HCT116 (cell line): ENCODE measurements around the gene NFIB. TPM values are rescaled to one million over a fixed set of nuclear protein-coding genes. Genes with fewer than 3 reads are reported as not detected.

Source experiments
- ATAC-seq: fragments of 200-7000 bp; cut with Tn5 transposase; 2 replicates; pipeline ENCODE4 v1.9.1; 2020; ENCODE audit warnings: mild to moderate bottlenecking, moderate library complexity
- BruUV-seq: library from RNA; stranded (reverse); fragments of 400-500 nt; replicated peaks from 2 replicates; lab custom pipeline; 2021; lab: Mats Ljungman, UMichigan
- CTCF ChIA-PET: fragments of 300-600 bp; sonication (Branson Sonifier 250); formaldehyde crosslinking; loops from one replicate; lab custom pipeline; 2021; ENCODE audit warnings: antibody characterized with exemption; lab: Charles Lee
- POLR2A ChIA-PET: fragments of 300-600, 350-600 bp; sonication (Branson Sonifier 250); formaldehyde crosslinking; loops from one replicate; lab custom pipeline; 2021; ENCODE audit warnings: antibody characterized with exemption; lab: Charles Lee
- RAD21 ChIA-PET, 2 experiments: fragments of 300-600 bp; sonication (Branson Sonifier 250); formaldehyde crosslinking; loops; one replicate each; lab custom pipeline; 2023; ENCODE audit warnings: low total read pairs in 2 of 2; ENCODE audit not compliant: uncharacterized antibody in 2 of 2, unreplicated experiment in 2 of 2, low non-redundant PET in 1 of 2; lab: Charles Lee
- DNase-seq: peaks from one replicate; pipeline ENCODE4 v3.0.0-alpha.2; 2010; ENCODE audit warnings: low read depth, low spot score
- H2AFZ ChIP-seq: fragments of 200-600 bp; shearing (Covaris generic), sonication (generic); 2 replicates; pipeline ENCODE4 v1.6.1; 2017; ENCODE audit warnings: low read depth, mixed run types, mixed read lengths, antibody characterized with exemption, low read length; ENCODE audit not compliant: poor library complexity, severe bottlenecking
- H3K27ac ChIP-seq: 2 replicates; pipeline ENCODE4 v1.5.1; 2012; ENCODE audit warnings: low read depth, low read length
- H3K27me3 ChIP-seq: fragments of 200-600 bp; sonication (generic); 2 replicates; pipeline ENCODE4 v1.6.1; 2016; ENCODE audit warnings: mixed run types, low read length, mixed read lengths; ENCODE audit not compliant: insufficient read depth
- H3K36me3 ChIP-seq, 2 experiments: fragments of 200-500 bp in 1 of 2; fragments of 200-600 bp in 1 of 2; sonication (Bioruptor generic) in 1 of 2; sonication (generic) in 1 of 2; 2 replicates each; pipeline versions ENCODE4 v1.5.1 to v1.6.1; 2014 to 2016; ENCODE audit warnings: low read length in 2 of 2, inconsistent platforms in 1 of 2, mixed read lengths in 1 of 2, mixed run types in 1 of 2; ENCODE audit not compliant: insufficient read depth in 2 of 2, control insufficient read depth in 1 of 2
- H3K4me1 ChIP-seq, 2 experiments: fragments of 200-600 bp in 1 of 2; sonication (generic) in 1 of 2; 2 replicates each; pipeline versions ENCODE4 v1.5.1 to v1.6.1; 2012 to 2017; ENCODE audit warnings: low read length in 2 of 2, inconsistent platforms in 1 of 2, mild to moderate bottlenecking in 1 of 2, mixed read lengths in 1 of 2, mixed run types in 1 of 2, moderate library complexity in 1 of 2; ENCODE audit not compliant: insufficient read depth in 2 of 2, control insufficient read depth in 1 of 2
- H3K4me2 ChIP-seq: fragments of 200-600 bp; sonication (generic); 2 replicates; pipeline ENCODE4 v1.6.1; 2017; ENCODE audit warnings: mixed run types, low read length, mixed read lengths
- H3K4me3 ChIP-seq, 2 experiments: fragments of 200-600 bp in 1 of 2; sonication (generic) in 1 of 2; replicated peaks in 1 of 2; 2 replicates each; pipeline ENCODE4 v1.5.1; 2011 to 2016; ENCODE audit warnings: low read length in 2 of 2, control low read depth in 1 of 2, low read depth in 1 of 2, mild to moderate bottlenecking in 1 of 2, mixed read lengths in 1 of 2, mixed run types in 1 of 2
- H3K79me2 ChIP-seq: fragments of 200-600 bp; sonication (generic); 2 replicates; pipeline ENCODE4 v1.6.1; 2017; ENCODE audit warnings: mild to moderate bottlenecking, mixed run types, low read length, moderate library complexity, mixed read lengths; ENCODE audit not compliant: insufficient read depth
- H3K9ac ChIP-seq: fragments of 200-600 bp; sonication (generic); 2 replicates; pipeline ENCODE4 v1.6.1; 2016; ENCODE audit warnings: low read length, mixed read lengths
- H3K9me2 ChIP-seq: fragments of 200-600 bp; sonication (generic), shearing (Covaris generic); 2 replicates; pipeline ENCODE4 v1.6.1; 2017; ENCODE audit warnings: mixed run types, mild to moderate bottlenecking, moderate library complexity; ENCODE audit not compliant: insufficient read depth
- H3K9me3 ChIP-seq, 2 experiments: fragments of 200-500 bp in 1 of 2; fragments of 200-600 bp in 1 of 2; sonication (Bioruptor generic) in 1 of 2; sonication (generic) in 1 of 2; 2 replicates each; pipeline ENCODE4 v1.6.1; 2014 to 2017; ENCODE audit warnings: low read length in 2 of 2, mixed read lengths in 2 of 2, inconsistent platforms in 1 of 2, low read depth in 1 of 2, mild to moderate bottlenecking in 1 of 2, mixed run types in 1 of 2, moderate library complexity in 1 of 2; ENCODE audit not compliant: control insufficient read depth in 1 of 2, insufficient read depth in 1 of 2
- H4K20me1 ChIP-seq: fragments of 200-600 bp; sonication (generic), shearing (Covaris generic); 2 replicates; pipeline ENCODE4 v1.6.1; 2017; ENCODE audit warnings: mixed run types, mild to moderate bottlenecking, moderate library complexity; ENCODE audit not compliant: insufficient read depth
- CBX3 ChIP-seq: IDR thresholded peaks from 2 replicates; pipeline ENCODE4 v1.6.1; 2012; ENCODE audit warnings: low read depth
- EGR1 ChIP-seq: IDR thresholded peaks from 2 replicates; pipeline ENCODE4 v1.6.1; 2012; ENCODE audit warnings: low read depth
- EZH2 ChIP-seq: fragments of 200-600 bp; sonication (generic); IDR thresholded peaks from 2 replicates; pipeline ENCODE4 v1.6.1; 2017; ENCODE audit warnings: antibody characterized with exemption, mixed run types
- JUND ChIP-seq: IDR thresholded peaks from 2 replicates; pipeline ENCODE4 v1.6.1; 2012
- POLR2AphosphoS5 ChIP-seq: IDR thresholded peaks from 2 replicates; pipeline ENCODE4 v1.6.1; 2011; ENCODE audit warnings: mild to moderate bottlenecking, low read depth, low read length, moderate library complexity
- SIN3A ChIP-seq: IDR thresholded peaks from 2 replicates; pipeline ENCODE4 v1.6.1; 2012; ENCODE audit warnings: low read depth
- SRF ChIP-seq: IDR thresholded peaks from 2 replicates; pipeline ENCODE4 v1.6.1; 2012; ENCODE audit warnings: low read depth
- ZFX ChIP-seq: fragments of 450-650 bp; IDR thresholded peaks from 2 replicates; pipeline ENCODE4 v1.6.1; 2017
- ZNF274 ChIP-seq: fragments of 200-500 bp; sonication (Bioruptor generic); IDR thresholded peaks from 2 replicates; pipeline ENCODE4 v1.6.1; 2014; ENCODE audit warnings: mild to moderate bottlenecking, low read depth, low read length, inconsistent platforms
- intact Hi-C: fragments of 100-400 bp; cut with micrococcal nuclease; formaldehyde crosslinking; loops from 2 replicates; pipeline ENCODE4 v1.10.0; 2022
- total RNA-seq: library from RNA; stranded (reverse); gene quantifications from one replicate; pipeline ENCODE4 v1.2.1, GENCODE V29; 2021; ENCODE audit not compliant: unreplicated experiment
- TF ChIP-seq, protein P1 (sequence below): IDR thresholded peaks from 2 replicates; pipeline ENCODE4 v1.6.1; 2012
- TF ChIP-seq, protein P2 (sequence below), 3 experiments: fragments of 200-600 bp in 1 of 3; sonication (generic) in 1 of 3; IDR thresholded peaks in 2 of 3; conservative IDR thresholded peaks in 1 of 3; 2 replicates each; pipeline ENCODE4 v1.5.1; 2012 to 2017; ENCODE audit warnings: low read depth in 2 of 3, low read length in 2 of 3, antibody characterized with exemption in 1 of 3, borderline replicate concordance in 1 of 3, control low read depth in 1 of 3, mild to moderate bottlenecking in 1 of 3, mixed read lengths in 1 of 3, mixed run types in 1 of 3, moderate library complexity in 1 of 3; ENCODE audit not compliant: insufficient read depth in 1 of 3
- TF ChIP-seq, protein P3 (sequence below): IDR thresholded peaks from 2 replicates; pipeline ENCODE4 v1.6.1; 2011; ENCODE audit warnings: mild to moderate bottlenecking, low read length, moderate library complexity; ENCODE audit not compliant: insufficient replicate concordance; ENCODE audit errors: extremely low read depth
- TF ChIP-seq, protein P4 (sequence below): IDR thresholded peaks from 2 replicates; pipeline ENCODE4 v1.6.1; 2012; ENCODE audit warnings: low read depth

Gene NFIB
- total RNA-seq, 1 experiment from 2014 or later: 6.6 TPM

DNA sequence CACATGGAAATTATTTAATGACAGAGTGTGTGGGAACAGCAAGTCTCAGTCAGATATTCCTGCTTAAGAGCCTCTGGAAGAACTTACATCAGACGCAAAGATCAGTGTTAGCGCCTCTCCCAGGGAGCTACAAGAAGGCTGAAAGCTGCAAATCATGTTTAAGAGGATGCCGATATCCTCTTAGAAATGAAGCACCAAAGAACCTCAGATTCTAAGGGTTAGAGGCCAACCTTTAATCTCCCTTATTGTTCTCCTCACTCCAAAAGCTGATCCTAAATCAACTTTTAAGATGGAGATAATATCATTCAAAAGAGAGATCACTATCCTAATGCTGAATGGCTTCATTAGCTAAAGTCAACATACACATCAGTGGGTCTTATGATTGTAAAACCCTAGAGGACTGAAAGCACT, 160.6 kb downstream of the NFIB start:
- Histone ChIP-seq H3K9ac (no peak overlapping the region), H3K4me2 (no peak overlapping the region), H3K9me2 (no peaks in the 10 kb centered on the region), H3K79me2 (no peaks in the 10 kb centered on the region), H3K27me3 (no peaks in the 10 kb centered on the region), H3K4me1 (no peaks in the 10 kb centered on the region), H3K4me3 (no peak overlapping the region), H3K27ac (no peak overlapping the region), H4K20me1 (no peaks in the 10 kb centered on the region), H3K36me3 (no peaks in the 10 kb centered on the region), H3K9me3 (no peaks in the 10 kb centered on the region), H2AFZ (no peak overlapping the region)
- BruUV-seq: no TSS peak
- ChIA-PET POLR2A (no interaction called here), CTCF (no interaction called here), RAD21 (no interaction called here)
- DNase-seq (no peak), ATAC-seq (no peak)
- TF ChIP-seq ZNF274 (no peak), EZH2 (no peak), POLR2AphosphoS5 (no peak)
- TF ChIP-seq, protein P1, sequence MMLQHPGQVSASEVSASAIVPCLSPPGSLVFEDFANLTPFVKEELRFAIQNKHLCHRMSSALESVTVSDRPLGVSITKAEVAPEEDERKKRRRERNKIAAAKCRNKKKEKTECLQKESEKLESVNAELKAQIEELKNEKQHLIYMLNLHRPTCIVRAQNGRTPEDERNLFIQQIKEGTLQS: no peak
- intact Hi-C loops: no loop called here

DNA sequence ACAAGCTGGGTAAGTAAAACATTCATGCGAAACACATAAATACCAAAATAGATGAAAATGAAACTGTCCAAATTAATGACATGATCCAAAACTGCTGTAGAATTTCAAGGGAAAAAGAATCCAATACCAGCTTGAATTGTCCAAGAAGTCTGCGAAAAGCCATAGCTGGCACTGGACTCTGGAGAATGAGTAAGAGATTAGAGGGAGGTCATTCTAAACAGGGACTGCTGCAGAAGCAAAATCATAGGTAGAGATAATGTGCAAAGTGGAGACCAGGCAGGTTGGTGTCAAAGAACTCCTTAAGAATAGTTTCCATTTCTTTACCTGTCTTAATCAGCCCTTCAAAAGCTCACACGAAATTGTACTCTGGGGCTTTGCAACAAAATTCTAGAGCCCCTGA, 162.5 kb downstream of the NFIB start:
- no TSS peak for BruUV-seq
- Histone ChIP-seq H3K9ac (no peak overlapping the region), H3K4me1 (no peaks in the 10 kb centered on the region), H3K4me2 (no peak overlapping the region), H4K20me1 (no peaks in the 10 kb centered on the region), H3K9me3 (no peaks in the 10 kb centered on the region), H3K36me3 (no peaks in the 10 kb centered on the region), H3K27ac (no peak overlapping the region), H3K27me3 (no peaks in the 10 kb centered on the region), H3K79me2 (no peaks in the 10 kb centered on the region), H3K4me3 (no peak overlapping the region), H2AFZ (no peak overlapping the region), H3K9me2 (no peaks in the 10 kb centered on the region)
- DNase-seq: no peak
- POLR2A ChIA-PET: no interaction called here
- CTCF ChIA-PET: no interaction called here
- RAD21 ChIA-PET: no interaction called here
- TF ChIP-seq, protein P2, sequence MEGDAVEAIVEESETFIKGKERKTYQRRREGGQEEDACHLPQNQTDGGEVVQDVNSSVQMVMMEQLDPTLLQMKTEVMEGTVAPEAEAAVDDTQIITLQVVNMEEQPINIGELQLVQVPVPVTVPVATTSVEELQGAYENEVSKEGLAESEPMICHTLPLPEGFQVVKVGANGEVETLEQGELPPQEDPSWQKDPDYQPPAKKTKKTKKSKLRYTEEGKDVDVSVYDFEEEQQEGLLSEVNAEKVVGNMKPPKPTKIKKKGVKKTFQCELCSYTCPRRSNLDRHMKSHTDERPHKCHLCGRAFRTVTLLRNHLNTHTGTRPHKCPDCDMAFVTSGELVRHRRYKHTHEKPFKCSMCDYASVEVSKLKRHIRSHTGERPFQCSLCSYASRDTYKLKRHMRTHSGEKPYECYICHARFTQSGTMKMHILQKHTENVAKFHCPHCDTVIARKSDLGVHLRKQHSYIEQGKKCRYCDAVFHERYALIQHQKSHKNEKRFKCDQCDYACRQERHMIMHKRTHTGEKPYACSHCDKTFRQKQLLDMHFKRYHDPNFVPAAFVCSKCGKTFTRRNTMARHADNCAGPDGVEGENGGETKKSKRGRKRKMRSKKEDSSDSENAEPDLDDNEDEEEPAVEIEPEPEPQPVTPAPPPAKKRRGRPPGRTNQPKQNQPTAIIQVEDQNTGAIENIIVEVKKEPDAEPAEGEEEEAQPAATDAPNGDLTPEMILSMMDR (IDR thresholded peaks at IDR 0.05 in 2 of 3, conservative IDR thresholded peaks at IDR 0.05 in 1 of 3; ENCODE audit: borderline replicate concordance in 1 of 3, insufficient read depth in 1 of 3, low read depth in 2 of 3, low read length in 2 of 3): no peak
- TF ChIP-seq, protein P3, sequence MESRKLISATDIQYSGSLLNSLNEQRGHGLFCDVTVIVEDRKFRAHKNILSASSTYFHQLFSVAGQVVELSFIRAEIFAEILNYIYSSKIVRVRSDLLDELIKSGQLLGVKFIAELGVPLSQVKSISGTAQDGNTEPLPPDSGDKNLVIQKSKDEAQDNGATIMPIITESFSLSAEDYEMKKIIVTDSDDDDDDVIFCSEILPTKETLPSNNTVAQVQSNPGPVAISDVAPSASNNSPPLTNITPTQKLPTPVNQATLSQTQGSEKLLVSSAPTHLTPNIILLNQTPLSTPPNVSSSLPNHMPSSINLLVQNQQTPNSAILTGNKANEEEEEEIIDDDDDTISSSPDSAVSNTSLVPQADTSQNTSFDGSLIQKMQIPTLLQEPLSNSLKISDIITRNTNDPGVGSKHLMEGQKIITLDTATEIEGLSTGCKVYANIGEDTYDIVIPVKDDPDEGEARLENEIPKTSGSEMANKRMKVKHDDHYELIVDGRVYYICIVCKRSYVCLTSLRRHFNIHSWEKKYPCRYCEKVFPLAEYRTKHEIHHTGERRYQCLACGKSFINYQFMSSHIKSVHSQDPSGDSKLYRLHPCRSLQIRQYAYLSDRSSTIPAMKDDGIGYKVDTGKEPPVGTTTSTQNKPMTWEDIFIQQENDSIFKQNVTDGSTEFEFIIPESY: no peak
- no peak for TF ChIP-seq ZFX
- TF ChIP-seq JUND: no peak
- TF ChIP-seq EGR1: no peak
- no peak for TF ChIP-seq SIN3A
- TF ChIP-seq, protein P4, sequence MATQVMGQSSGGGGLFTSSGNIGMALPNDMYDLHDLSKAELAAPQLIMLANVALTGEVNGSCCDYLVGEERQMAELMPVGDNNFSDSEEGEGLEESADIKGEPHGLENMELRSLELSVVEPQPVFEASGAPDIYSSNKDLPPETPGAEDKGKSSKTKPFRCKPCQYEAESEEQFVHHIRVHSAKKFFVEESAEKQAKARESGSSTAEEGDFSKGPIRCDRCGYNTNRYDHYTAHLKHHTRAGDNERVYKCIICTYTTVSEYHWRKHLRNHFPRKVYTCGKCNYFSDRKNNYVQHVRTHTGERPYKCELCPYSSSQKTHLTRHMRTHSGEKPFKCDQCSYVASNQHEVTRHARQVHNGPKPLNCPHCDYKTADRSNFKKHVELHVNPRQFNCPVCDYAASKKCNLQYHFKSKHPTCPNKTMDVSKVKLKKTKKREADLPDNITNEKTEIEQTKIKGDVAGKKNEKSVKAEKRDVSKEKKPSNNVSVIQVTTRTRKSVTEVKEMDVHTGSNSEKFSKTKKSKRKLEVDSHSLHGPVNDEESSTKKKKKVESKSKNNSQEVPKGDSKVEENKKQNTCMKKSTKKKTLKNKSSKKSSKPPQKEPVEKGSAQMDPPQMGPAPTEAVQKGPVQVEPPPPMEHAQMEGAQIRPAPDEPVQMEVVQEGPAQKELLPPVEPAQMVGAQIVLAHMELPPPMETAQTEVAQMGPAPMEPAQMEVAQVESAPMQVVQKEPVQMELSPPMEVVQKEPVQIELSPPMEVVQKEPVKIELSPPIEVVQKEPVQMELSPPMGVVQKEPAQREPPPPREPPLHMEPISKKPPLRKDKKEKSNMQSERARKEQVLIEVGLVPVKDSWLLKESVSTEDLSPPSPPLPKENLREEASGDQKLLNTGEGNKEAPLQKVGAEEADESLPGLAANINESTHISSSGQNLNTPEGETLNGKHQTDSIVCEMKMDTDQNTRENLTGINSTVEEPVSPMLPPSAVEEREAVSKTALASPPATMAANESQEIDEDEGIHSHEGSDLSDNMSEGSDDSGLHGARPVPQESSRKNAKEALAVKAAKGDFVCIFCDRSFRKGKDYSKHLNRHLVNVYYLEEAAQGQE: no peak
- TF ChIP-seq SRF: no peak
- no peak for TF ChIP-seq CBX3
- no peak for TF ChIP-seq EZH2
- no peak for TF ChIP-seq ZNF274
- ATAC-seq: no peak
- intact Hi-C loops: no loop called here
